ENCODE results near the gene ANAPC2.

The ANAPC2 gene

GRCh38 chr9:137160054-137160425 is 28.3 kb downstream of the ANAPC2 start:
- Histone ChIP-seq H3K4me3 (ENCODE audit: low read depth, low read length) (no peak overlapping the region), H3K27me3 (ENCODE audit: insufficient read depth, low read depth, severe bottlenecking) (no peaks in the 10 kb centered on the region), H3K36me3 (no peaks in the 10 kb centered on the region), H3K9me3 (ENCODE audit: severe bottlenecking) (no peaks in the 10 kb centered on the region), H3K27ac (no peak overlapping the region)
- no peak for DNase-seq
- TF ChIP-seq CTCF (IDR thresholded peaks at IDR 0.05; ENCODE audit: low read depth, low read length), result no peak

GRCh38 chr9:137159105-137160053 is 29.0 kb downstream of the ANAPC2 start:
- Histone ChIP-seq H3K9me3 (ENCODE audit: severe bottlenecking) (no peaks in the 10 kb centered on the region), H3K36me3 (no peaks in the 10 kb centered on the region), H3K4me3 (ENCODE audit: low read depth, low read length) (no peak overlapping the region), H3K27me3 (ENCODE audit: insufficient read depth, low read depth, severe bottlenecking) (no peaks in the 10 kb centered on the region), H3K27ac (no peak overlapping the region)
- no peak for TF ChIP-seq CTCF (IDR thresholded peaks at IDR 0.05; ENCODE audit: low read depth, low read length)
- no peak for DNase-seq

DNA sequence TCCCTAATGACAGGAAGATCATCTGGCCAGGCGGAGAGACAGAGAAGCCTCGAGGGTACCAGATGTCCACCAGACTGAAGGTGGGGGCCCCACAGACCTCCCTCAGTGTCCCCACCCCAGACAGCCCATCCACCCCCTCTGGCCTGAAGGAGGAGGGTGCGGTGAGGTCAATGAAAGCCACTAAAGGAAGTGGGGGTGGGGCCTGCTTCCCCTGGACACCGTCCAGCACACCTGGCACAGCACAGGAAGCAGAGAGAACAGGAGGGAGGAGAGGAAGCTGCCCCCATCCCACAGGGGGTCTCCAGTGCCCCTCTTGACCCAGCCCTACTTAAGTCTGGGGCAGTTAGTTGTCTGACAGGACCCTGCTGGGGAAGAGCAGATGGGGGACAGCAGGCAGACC is 29.7 kb downstream of the ANAPC2 start:
- no peak for DNase-seq
- H3K9me3 ChIP-seq (ENCODE audit: severe bottlenecking), result no peaks in the 10 kb centered on the region
- no peaks in the 10 kb centered on the region for H3K36me3 ChIP-seq
- H3K4me3 ChIP-seq (ENCODE audit: low read depth, low read length), result no peak overlapping the region
- H3K27me3 ChIP-seq (ENCODE audit: insufficient read depth, low read depth, severe bottlenecking), result no peaks in the 10 kb centered on the region
- TF ChIP-seq CTCF (IDR thresholded peaks at IDR 0.05; ENCODE audit: low read depth, low read length), result no peak
- H3K27ac ChIP-seq, result peak overlapping the region; percentile 19; the same call in 1 of the 2 replicates

- Histone ChIP-seq H3K27ac (peak overlapping the region; percentile 55), H3K9me3 (ENCODE audit: severe bottlenecking) (no peaks in the 10 kb centered on the region), H3K4me3 (ENCODE audit: low read depth, low read length) (no peak overlapping the region), H3K27me3 (ENCODE audit: insufficient read depth, low read depth, severe bottlenecking) (no peaks in the 10 kb centered on the region), H3K36me3 (no peaks in the 10 kb centered on the region)
- no peak for TF ChIP-seq CTCF (IDR thresholded peaks at IDR 0.05; ENCODE audit: low read depth, low read length)
- DNase-seq, result peak; percentile 67
Observed at GRCh38 chr9:137157618-137158415, 30.5 kb downstream of the ANAPC2 start.

- H3K36me3 ChIP-seq, result no peaks in the 10 kb centered on the region
- DNase-seq, result no peak
- H3K9me3 ChIP-seq (ENCODE audit: severe bottlenecking), result no peaks in the 10 kb centered on the region
- no peak for TF ChIP-seq CTCF (IDR thresholded peaks at IDR 0.05; ENCODE audit: low read depth, low read length)
- H3K4me3 ChIP-seq (ENCODE audit: low read depth, low read length), result no peak overlapping the region
- H3K27me3 ChIP-seq (ENCODE audit: insufficient read depth, low read depth, severe bottlenecking), result no peaks in the 10 kb centered on the region
- no peak overlapping the region for H3K27ac ChIP-seq
Observed at GRCh38 chr9:137156567-137157375, 31.6 kb downstream of the ANAPC2 start.
